HG02938 (cell line): ENCODE results near the gene C22orf42.
"Not testable (repeated sequence)": the region's sequence is repeated elsewhere in the genome, so short reads cannot be mapped to it uniquely, and the experiment has no call there.

Experiments used
- ATAC-seq: cut with Tn5 transposase; IDR thresholded peaks from one replicate; pipeline ENCODE4 v1.9.1; 2021; ENCODE audit warnings: mild to moderate bottlenecking, moderate library complexity; ENCODE audit not compliant: unreplicated experiment

Gene C22orf42

DNA sequence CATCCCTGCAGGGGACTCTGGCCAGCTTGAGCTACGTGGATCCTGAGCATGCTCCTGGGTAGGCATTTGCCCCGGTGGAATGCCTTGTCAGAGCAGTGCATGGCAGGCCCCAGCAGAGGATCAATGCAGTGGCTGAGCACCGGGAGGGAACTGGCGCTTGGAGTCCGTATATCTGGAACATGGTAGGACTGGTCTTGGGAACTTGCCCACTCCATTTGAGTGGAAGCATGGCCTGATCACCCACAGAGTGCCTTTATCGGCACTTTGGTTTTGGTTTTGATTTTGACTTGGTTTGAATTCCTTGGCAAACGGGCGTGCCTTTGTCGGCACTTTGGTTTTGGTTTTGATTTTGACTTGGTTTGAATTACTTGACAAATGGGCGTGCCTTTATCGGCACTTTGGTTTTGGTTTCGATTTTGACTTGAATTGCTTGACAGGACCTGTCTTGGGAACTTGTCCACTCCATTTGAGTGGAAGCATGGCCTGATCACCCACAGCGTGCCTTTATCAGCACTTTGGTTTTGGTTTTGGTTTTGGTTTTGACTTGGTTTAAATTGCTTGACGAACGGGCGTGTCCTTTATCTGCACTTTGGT, 21.3 kb downstream of the C22orf42 start:
- not testable (repeated sequence) for ATAC-seq

DNA sequence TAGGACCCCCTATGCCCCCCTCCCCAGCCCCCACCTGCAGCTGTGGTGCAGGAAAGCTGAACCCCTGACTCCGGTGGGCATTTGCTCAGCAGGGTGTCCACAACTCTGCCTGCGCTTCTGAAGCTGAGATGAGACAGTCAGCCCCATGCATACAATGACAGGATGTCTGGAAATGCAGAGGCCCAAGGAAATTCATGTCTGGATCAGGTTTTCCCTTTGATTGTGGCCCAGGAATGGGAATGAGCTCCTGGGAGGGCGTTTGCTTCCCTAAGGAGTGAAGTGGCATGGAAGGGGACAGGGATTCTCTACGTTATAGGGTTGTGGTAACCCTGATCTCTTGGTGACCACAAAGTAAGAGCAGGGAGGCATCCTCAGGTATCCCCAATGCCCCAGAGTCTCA, 22.2 kb downstream of the C22orf42 start:
- ATAC-seq = not testable (repeated sequence)

DNA sequence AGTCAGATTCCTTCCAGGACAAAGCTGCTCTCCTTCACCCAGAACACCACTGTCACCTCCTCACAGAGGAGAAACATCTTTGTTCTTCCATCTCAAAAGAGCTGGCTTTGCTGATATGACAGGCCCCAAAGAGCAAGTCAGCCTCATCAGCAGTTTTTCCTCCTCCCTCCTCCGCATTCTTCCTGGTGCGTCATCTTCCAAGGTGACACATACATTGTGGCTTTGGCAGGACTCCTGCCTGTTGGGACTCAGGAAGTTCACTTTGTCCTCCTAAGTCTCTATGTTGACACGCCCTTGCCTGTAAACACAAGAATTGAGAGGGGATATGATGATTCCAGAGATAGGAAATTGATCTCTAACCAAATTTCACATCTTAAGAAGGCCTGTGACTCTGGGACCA, 23.1 kb downstream of the C22orf42 start:
- ATAC-seq = not testable (repeated sequence)

DNA sequence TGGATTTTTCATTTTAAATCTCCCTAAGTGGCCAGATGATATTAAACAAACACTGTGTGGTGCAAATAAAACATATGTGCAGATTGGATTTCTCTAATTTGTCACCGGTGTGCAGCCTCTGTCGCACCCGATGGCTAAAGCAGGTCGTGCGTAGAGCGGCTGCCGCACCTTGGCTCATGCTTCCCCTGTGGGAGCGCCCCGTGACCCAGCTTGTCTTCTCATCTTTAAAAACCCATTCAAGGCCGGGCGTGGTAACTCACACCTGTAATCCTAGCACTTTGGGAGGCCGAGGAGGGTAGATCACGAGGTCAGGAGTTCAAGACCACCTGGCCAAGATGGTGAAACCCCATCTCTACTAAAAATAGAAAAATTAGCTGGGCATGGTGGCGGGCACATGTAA, 24.3 kb downstream of the C22orf42 start:
- not testable (repeated sequence) for ATAC-seq

DNA sequence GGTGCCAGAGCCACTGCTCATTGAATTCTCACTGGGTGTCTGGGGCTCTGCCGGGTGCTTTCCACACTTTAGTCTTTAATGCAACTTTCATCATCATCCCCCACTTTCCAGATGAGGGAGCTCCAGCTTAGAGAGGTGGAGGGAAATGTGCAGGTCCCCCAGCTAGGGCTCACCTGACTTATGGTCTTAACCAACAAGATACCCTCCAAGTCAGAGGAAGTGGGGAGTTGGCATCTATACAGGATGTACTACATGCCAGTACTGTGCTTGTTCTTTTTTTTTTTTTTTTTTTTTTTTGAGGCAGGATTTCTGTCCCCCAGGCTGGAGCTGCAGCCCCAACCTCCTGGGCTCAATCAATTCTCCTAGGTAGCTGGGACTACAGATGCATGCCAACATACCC, 26.3 kb downstream of the C22orf42 start:
- no peak for ATAC-seq

DNA sequence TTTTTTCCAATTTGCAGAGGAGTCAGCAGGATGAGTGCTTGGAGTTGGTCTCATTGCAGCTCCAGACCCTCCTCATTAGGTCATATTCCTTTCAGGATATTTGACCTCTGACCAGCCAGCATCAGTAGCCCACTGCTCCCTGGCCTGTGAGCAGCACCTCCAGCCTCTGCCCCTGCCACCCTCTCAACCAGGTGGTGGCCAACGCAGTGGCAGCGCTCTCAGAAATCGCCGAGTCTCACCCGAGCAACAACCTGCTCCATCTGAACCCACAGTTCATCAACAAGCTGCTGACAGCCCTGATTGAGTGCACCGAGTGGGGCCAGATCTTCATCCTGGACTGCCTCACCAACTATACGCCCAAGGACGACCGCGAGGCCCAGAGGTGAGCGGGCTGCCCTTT, 27.0 kb downstream of the C22orf42 start:
- no peak for ATAC-seq

DNA sequence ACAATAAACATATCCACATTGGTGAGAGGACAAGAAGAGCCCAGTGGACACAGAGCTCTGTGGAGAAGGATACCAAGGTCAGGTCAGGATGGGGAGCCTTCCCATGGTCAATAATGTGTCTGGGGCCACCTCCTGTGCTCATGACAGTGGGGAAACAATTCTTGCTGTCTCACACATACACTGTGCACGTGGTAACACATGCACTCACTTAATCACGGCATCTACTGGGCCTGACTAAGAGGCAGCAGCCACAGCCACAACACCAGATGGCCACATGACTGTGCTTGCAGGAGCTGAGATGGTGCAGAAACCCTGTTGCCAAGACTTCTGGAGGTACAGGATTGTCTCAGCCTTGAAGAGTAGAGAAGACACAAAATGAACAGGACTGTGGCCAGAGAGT, 28.6 kb downstream of the C22orf42 start:
- ATAC-seq = no peak

DNA sequence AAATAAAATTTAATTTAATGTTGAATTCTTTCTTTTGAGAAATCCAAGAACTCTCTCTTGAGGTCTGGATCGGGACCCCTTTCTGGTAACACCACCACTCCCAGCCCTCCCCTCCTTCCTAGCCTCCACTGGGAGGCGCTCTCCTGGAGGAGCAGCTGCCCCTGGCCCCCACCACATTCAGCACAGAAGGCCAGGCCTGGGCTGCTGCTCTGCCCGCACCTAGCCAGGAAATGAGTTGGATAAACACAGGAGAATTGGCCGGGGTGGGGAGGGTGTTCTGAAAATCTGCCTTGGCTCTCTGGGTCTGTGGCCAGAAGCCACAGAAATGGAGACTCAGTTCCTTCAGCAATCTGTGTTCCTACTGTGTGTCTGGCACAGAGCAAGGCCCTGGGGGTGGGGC, 31.2 kb downstream of the C22orf42 start:
- no peak for ATAC-seq

DNA sequence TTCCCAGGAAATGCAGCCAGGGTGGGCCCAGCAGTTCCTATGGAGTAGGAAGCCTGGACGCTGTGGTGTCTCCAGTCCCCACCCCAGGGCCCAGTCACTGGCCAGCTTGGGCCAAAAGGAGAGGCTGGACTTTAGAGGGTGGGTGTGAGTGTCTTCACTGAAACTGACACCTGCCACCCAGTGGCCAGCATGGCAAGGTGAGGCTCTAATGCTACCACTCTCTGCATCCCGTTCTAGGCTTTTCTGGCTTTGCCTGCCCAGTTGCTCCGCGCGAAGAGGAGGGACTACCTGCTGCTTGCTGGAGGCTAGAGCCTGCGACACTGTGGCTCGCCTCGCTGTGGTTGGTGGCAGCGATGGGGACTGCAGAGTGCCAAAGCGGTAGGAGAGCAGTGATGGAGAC, 35.4 kb downstream of the C22orf42 start:
- no peak for ATAC-seq

DNA sequence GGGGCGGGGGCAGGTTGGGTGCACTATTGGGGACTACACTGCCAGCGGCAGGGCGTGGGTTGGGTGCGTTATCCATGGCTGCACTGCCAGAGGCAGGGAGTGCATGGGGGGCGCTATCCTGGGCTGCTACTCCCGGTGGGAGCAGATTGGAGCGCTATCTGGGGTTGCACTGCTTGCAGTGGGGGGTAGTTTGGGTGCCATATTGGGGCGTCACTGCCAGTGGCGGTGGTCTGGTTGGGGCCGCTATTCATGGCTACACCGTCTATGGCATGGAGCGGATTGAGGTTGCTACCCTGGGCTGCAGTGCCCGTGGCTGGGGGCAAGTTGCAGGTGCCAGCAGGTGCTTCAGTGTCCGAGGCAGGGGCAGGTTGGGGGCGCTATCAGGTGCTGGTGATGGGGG, 36.2 kb downstream of the C22orf42 start:
- ATAC-seq = no peak

DNA sequence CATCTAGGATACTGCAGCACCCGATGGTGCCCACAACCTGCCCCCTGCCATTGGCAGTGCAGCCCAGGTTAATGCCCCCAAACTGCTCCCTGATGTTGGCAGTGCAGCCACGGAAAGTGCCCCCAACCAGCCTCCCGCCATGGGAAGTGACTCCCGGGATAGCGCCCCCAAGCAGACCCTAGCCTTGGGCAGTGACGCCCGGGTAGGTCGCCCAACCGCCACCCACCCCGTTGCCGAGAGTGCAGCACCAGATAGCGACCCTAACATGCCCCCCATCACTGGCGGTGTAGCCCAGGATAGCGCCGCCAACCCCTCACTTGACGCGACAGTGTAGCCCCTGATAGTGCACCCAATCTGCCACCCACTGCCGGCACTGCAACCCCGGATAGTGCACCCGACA, 38.5 kb downstream of the C22orf42 start:
- no peak for ATAC-seq

DNA sequence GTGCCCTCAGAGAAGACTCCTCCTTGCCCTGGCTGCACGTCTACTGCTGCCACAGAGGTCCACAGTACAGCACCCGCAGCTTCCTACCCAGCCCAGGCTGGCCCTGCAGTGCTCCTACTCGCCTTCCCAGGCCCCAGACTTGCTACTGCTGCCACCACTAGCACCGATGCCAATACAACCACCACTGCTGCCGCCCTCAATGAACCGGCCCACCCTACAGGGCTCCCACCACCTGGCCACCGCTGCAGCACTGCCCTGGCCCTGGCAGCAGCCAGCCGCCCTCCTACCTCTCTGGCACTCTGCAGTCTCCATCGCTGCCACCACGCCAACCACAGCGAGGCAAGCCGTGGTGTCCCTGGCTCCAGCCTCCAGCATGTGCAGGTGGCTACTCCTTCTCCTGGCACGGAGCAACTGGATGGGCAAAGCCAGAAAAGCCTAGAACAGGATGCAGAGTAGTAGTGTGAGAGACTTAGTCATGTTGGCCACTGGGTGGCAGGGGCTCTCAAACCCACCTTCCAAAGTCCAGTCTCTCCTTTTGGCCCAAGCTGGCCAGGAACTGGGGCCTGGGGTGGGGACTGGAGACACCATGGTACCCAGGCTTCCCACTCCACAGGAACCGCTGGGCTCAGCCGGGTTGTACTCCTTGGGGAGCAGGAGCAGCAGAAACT, 39.4 kb downstream of the C22orf42 start:
- no peak for ATAC-seq

DNA sequence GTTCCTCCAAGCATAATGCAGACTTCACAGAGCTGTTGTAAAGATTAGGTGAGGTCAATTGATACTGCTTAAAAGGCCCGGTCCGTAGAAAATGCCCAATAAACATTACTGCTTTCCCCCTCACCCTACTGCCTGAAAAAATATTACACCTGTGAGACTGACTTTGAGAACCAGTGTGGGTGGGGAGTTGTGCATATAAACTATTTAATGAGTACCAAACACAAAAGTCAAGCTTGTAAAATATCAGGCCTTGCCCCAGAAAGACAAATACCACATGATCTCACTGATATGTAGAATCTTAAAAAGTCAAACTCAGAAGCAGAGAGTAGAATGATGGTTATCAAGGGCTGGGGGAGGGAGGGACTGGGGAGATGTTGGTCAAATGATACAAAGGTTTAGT, 46.7 kb downstream of the C22orf42 start:
- ATAC-seq = no peak

DNA sequence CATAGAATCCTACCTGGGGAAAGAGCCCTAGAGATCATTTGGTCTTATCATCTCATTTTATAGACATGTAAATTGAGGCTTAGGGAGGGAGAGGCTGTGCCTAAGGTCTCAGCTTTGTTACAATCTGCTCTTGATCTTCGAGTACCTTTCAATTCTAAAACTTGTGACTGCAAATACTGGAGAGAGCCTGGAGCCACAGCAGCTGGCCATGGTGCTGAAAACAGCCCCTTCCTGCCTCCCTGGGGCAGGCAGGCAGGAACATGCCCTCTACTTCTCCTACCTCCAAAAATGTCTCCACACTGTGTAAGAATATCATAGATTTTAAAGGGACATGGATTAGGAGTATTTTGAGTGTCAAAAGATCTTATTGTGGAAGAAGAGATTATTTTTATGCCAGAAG, 52.2 kb downstream of the C22orf42 start:
- no peak for ATAC-seq

DNA sequence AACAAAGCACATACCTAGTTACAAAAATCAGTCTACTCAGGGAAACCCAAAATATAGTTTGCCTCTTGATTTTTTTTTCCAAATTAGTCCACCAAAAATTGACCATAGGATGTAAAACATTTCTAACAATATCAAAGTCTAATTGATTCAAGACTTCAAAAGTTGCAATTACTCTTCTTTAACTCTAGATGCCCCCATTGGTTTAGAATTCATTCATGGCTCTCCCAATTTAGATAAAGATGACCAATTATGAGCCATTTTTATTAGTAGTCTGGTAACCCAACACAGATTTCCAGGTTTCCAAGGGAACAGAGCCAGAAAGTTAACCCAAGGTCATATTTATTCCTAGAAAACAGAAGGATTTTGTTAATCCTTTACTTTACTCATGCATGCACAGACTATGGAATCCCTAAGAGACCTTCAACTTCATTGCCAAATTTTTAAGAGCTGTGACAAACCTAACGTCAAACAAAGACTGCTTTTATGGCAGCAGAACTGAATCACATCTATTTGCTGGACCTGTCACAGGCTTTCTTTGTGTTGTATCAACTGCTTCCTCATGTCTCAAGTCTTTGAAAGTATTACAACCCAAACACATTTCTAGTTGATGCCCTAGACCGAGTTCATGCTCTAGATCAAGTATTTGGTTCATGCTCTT, 55.3 kb downstream of the C22orf42 start:
- ATAC-seq = no peak

DNA sequence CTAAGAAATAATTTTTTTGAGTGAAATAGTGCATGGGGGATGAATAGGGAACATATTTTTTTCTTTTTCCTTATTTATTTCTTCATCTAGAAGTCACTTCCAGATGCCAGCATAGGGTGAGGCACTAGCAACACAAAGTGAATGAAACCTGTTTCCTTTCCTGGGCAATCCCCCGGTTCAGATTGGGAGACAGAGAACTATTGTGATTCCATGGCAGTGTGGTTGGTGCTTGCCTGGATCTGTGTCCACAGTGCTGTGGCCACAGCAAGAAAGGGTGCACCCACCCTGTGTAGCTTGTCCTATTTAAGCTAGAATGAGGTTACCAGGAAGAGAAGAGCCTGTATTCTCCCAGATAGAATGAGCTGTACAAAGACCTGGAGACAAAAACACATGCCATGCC, 58.4 kb downstream of the C22orf42 start:
- no peak for ATAC-seq
